AG09309 (cell line): ENCODE measurements around the gene MAPK8.

Experiments used
- DNase-seq: peaks from one replicate; pipeline ENCODE4 v3.0.0-alpha.2; 2010; ENCODE audit warnings: low read depth
- H3K4me3 ChIP-seq: 2 replicates; pipeline ENCODE4 v1.5.1; 2011; ENCODE audit warnings: mild to moderate bottlenecking, low read depth, low read length, moderate library complexity; ENCODE audit not compliant: control insufficient read depth
- CTCF ChIP-seq: IDR thresholded peaks from 2 replicates; pipeline ENCODE4 v1.5.1; 2011; ENCODE audit warnings: mild to moderate bottlenecking, low read depth, low read length, inconsistent platforms; ENCODE audit not compliant: insufficient read depth, control insufficient read depth; ENCODE audit errors: missing control alignments

The MAPK8 gene

GRCh38 chr10:48284811-48285210, 21.7 kb upstream of the MAPK8 start:
- DNase-seq: no peak
- TF ChIP-seq CTCF: no peak
- no peak overlapping the region for H3K4me3 ChIP-seq

GRCh38 chr10:48285710-48286109, 20.8 kb upstream of the MAPK8 start:
- TF ChIP-seq CTCF: no peak
- no peak overlapping the region for H3K4me3 ChIP-seq
- DNase-seq: no peak

- H3K4me3 ChIP-seq: no peak overlapping the region
- DNase-seq: no peak
- TF ChIP-seq CTCF: no peak
Observed at GRCh38 chr10:48286356-48286755, 20.1 kb upstream of the MAPK8 start.

GRCh38 chr10:48287417-48288391, 18.8 kb upstream of the MAPK8 start:
- no peak for TF ChIP-seq CTCF
- DNase-seq: no peak
- no peak overlapping the region for H3K4me3 ChIP-seq

GRCh38 chr10:48288661-48289060, 17.8 kb upstream of the MAPK8 start:
- TF ChIP-seq CTCF: no peak
- no peak overlapping the region for H3K4me3 ChIP-seq
- DNase-seq: no peak

- peak; percentile 10 for DNase-seq
- H3K4me3 ChIP-seq: no peak overlapping the region
- TF ChIP-seq CTCF: peak; percentile 84
Observed at GRCh38 chr10:48289501-48290238, 16.8 kb upstream of the MAPK8 start.
